ENCODE measurements around the gene RASSF3.

DNA sequence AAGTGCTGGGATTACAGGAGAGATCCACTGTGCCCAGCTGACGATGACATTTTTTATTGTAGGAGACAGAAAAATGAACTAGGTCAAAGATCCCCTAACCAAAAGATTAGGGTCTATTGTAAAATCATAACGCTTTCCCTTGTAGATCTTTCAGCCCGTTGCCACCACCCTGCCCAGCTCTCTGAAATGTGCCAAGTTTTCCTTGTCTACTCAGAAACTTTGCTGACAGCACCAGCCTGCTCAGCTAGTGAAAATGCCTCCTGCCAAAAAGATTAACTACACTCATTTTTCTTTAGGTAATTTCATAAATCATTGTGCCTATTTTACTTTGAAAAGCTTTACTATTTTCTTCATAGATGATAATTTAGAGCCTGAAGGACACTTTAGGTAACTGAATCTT is 28.2 kb upstream of the RASSF3 start:
- TF ChIP-seq, protein P1, sequence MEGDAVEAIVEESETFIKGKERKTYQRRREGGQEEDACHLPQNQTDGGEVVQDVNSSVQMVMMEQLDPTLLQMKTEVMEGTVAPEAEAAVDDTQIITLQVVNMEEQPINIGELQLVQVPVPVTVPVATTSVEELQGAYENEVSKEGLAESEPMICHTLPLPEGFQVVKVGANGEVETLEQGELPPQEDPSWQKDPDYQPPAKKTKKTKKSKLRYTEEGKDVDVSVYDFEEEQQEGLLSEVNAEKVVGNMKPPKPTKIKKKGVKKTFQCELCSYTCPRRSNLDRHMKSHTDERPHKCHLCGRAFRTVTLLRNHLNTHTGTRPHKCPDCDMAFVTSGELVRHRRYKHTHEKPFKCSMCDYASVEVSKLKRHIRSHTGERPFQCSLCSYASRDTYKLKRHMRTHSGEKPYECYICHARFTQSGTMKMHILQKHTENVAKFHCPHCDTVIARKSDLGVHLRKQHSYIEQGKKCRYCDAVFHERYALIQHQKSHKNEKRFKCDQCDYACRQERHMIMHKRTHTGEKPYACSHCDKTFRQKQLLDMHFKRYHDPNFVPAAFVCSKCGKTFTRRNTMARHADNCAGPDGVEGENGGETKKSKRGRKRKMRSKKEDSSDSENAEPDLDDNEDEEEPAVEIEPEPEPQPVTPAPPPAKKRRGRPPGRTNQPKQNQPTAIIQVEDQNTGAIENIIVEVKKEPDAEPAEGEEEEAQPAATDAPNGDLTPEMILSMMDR (IDR thresholded peaks at IDR 0.05), result no peak
- TF ChIP-seq EP300 (IDR thresholded peaks at IDR 0.05), result no peak
